ENCODE results near the gene FAM184B. TPM values are rescaled to one million over a fixed set of nuclear protein-coding genes. Genes with fewer than 3 reads are reported as not detected.

The FAM184B gene
- total and polyA plus RNA-seq, 2 of the 4 experiments (the other 2 are of a cell fraction), result 0.07 to 0.18 TPM

GRCh38 chr4:17654701-17655100 lies 126.7 kb downstream of the FAM184B start:
- Histone ChIP-seq H3K23ac (ENCODE audit: low read depth, low read length) (no peak overlapping the region), H3K27ac (ENCODE audit: insufficient read depth, low read length) (no peak overlapping the region), H4K8ac (ENCODE audit: low read depth in 2 of 2, low read length in 2 of 2) (no peak overlapping the region), H3K4me3 (ENCODE audit: insufficient read depth, low read depth, low read length) (no peak overlapping the region), H3K79me1 (ENCODE audit: low read depth in 1 of 2, low read length in 2 of 2) (no peaks in the 10 kb centered on the region), H3K36me3 (ENCODE audit: control insufficient read depth, insufficient read depth, low read length) (no peaks in the 10 kb centered on the region), H3K9me3 (ENCODE audit: control insufficient read depth, insufficient read depth, low read length) (no peaks in the 10 kb centered on the region), H4K91ac (ENCODE audit: insufficient read depth, low read depth, low read length) (no peak overlapping the region), H2BK20ac (ENCODE audit: low read depth, low read length) (no peak overlapping the region), H3K4me2 (ENCODE audit: low read depth, low read length) (no peak overlapping the region), H3K9me1 (ENCODE audit: insufficient read depth, low read length) (no peaks in the 10 kb centered on the region), H2BK120ac (ENCODE audit: low read depth, low read length) (no peak overlapping the region), H3K9ac (ENCODE audit: low read depth, low read length) (no peak overlapping the region), H3K4me1 (ENCODE audit: control insufficient read depth, insufficient read depth, low read length) (no peaks in the 10 kb centered on the region), H3K27me3 (ENCODE audit: control insufficient read depth, insufficient read depth, low read length) (peaks cover 7% of the 10 kb centered on the region), H2AK5ac (ENCODE audit: low read depth, low read length) (no peak overlapping the region), H4K5ac (ENCODE audit: low read depth, low read length) (no peak overlapping the region), H3K56ac (ENCODE audit: extremely low read depth, insufficient read depth, low read length) (no peak overlapping the region), H4K20me1 (ENCODE audit: insufficient read depth, low read length) (no peaks in the 10 kb centered on the region), H2AFZ (replicated peaks; ENCODE audit: low read length, poor library complexity) (no peak overlapping the region), H3K4ac (ENCODE audit: low read depth, low read length) (no peak overlapping the region), H2AK9ac (replicated peaks; ENCODE audit: low read depth, low read length, poor library complexity) (no peak overlapping the region), H3K18ac (ENCODE audit: low read depth, low read length) (no peak overlapping the region), H2BK5ac (ENCODE audit: low read depth, low read length, poor library complexity, severe bottlenecking) (no peak overlapping the region), H3K14ac (replicated peaks; ENCODE audit: low read depth, low read length) (no peak overlapping the region), H2BK15ac (ENCODE audit: low read depth, low read length) (no peak overlapping the region)
- 65% methylated on average over 5 of the region's 8 CpGs; no CpG with 5 or more reads in 1 of the 2 experiments for WGBS, 2 experiments (ENCODE audit: extremely low coverage in 2 of 2, insufficient read length in 1 of 2)
- intact Hi-C loops (cut with micrococcal nuclease) (no loop called here), in situ Hi-C loops (cut with MboI; ENCODE audit: low sequenced_read_pairs) (no loop called here), dilution Hi-C loops (cut with HindIII; ENCODE audit: low sequenced_read_pairs, unreplicated experiment) (no loop called here)
- POLR2A ChIA-PET (ENCODE audit: unreplicated experiment), result no interaction called here
- no TSS peak for BruUV-seq (replicated peaks)
- ATAC-seq (ENCODE audit: low read depth) (no peak), DNase-seq (no peak)
- CTCF ChIA-PET, result no interaction called here
- TF ChIP-seq RCOR1 (IDR thresholded peaks at IDR 0.05; ENCODE audit: insufficient replicate concordance, low read length) (no peak), RAD21 (IDR thresholded peaks at IDR 0.05; ENCODE audit: low read length) (no peak), CEBPB (IDR thresholded peaks at IDR 0.05; ENCODE audit: low read depth, low read length) (no peak), MXI1 (IDR thresholded peaks at IDR 0.05; ENCODE audit: borderline replicate concordance, low read depth, low read length) (no peak), BHLHE40 (IDR thresholded peaks at IDR 0.05; ENCODE audit: low read depth, low read length) (no peak), CTCF (conservative IDR thresholded peaks at IDR 0.05; ENCODE audit: low read depth, low read length) (no peak), CHD1 (IDR thresholded peaks at IDR 0.05; ENCODE audit: low read depth, low read length) (no peak), MAZ (IDR thresholded peaks at IDR 0.05; ENCODE audit: borderline replicate concordance, low read depth, low read length) (no peak), SMC3 (IDR thresholded peaks at IDR 0.05; ENCODE audit: low read depth, low read length) (no peak), NFE2L2 (IDR thresholded peaks at IDR 0.05; ENCODE audit: low read depth, low read length) (no peak), MAFK (IDR thresholded peaks at IDR 0.05; ENCODE audit: low read depth, low read length) (no peak), FOS (IDR thresholded peaks at IDR 0.05; ENCODE audit: low read depth, low read length) (no peak), POLR2A (IDR thresholded peaks at IDR 0.05; ENCODE audit: low read depth, low read length) (no peak), RFX5 (IDR thresholded peaks at IDR 0.05; ENCODE audit: low read depth, low read length) (no peak), USF2 (IDR thresholded peaks at IDR 0.05; ENCODE audit: low read depth, low read length) (no peak), ELK1 (IDR thresholded peaks at IDR 0.05; ENCODE audit: borderline replicate concordance, low read depth, low read length) (no peak)
